Measurements from ENCODE around the gene D2HGDH. TPM values are rescaled to one million over a fixed set of nuclear protein-coding genes. Genes with fewer than 3 reads are reported as not detected.
"Not testable (repeated sequence)": the region's sequence is repeated elsewhere in the genome, so short reads cannot be mapped to it uniquely, and the experiment has no call there.

The D2HGDH gene
- total RNA-seq, 4 donors from 2014 or later = 16.9 to 33.4 (median 23.6) TPM

DNA sequence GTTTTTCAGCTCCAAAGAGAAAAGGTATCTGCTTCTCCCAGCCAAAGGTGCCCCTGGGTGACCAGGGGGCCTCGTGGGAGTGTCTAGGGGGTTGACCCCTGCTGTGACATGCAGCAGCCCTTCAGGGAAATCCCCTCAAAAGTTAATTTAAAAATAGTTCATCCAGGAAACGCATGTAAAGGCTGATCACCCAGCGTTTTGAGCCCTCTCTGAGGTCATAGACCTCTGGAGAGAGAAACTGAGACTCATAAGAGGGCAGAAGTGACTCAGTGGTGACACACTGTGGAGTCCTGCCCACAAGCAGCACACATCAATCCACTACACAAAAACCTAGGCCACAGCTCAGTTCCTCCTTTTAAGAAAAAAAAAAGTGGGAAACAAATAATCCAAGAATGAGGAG, 54.1 kb downstream of the D2HGDH start:
- intact Hi-C loops (cut with DNase I) = no loop called here
- H3K27me3 ChIP-seq = no peaks in the 10 kb centered on the region
- whole genome bisulfite sequencing, 2 donors = 24 to 56% methylated on average over 2 to 3 of the region's 3 CpGs
- no peak overlapping the region for H3K4me3 ChIP-seq
- TF ChIP-seq POLR2A (IDR thresholded peaks at IDR 0.05) = no peak
- TF ChIP-seq, protein P1, sequence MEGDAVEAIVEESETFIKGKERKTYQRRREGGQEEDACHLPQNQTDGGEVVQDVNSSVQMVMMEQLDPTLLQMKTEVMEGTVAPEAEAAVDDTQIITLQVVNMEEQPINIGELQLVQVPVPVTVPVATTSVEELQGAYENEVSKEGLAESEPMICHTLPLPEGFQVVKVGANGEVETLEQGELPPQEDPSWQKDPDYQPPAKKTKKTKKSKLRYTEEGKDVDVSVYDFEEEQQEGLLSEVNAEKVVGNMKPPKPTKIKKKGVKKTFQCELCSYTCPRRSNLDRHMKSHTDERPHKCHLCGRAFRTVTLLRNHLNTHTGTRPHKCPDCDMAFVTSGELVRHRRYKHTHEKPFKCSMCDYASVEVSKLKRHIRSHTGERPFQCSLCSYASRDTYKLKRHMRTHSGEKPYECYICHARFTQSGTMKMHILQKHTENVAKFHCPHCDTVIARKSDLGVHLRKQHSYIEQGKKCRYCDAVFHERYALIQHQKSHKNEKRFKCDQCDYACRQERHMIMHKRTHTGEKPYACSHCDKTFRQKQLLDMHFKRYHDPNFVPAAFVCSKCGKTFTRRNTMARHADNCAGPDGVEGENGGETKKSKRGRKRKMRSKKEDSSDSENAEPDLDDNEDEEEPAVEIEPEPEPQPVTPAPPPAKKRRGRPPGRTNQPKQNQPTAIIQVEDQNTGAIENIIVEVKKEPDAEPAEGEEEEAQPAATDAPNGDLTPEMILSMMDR (IDR thresholded peaks at IDR 0.05) = no peak
- H3K36me3 ChIP-seq = no peaks in the 10 kb centered on the region
- H3K9me3 ChIP-seq = no peaks in the 10 kb centered on the region
- no peak overlapping the region for H3K27ac ChIP-seq
- DNase-seq = no peak
- H3K4me1 ChIP-seq = no peaks in the 10 kb centered on the region

DNA sequence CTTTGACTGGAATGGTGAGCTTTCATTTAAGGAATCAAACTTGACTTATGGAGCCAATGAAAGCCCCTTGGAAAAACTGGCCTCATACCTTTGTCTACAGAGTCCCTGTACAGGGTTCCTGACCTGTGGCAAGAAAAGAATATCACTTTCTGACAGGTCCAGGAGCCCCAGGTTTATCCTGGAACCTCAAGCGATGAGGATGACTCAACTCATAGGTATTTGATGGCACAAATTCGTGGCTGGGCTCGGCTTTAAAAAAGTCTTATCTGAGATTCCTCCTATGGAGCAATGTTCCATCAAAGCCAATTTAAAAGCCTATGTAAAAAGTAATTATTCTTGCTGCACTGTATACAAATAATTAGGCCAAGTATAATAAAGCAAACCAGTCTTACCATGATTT, 57.0 kb downstream of the D2HGDH start:
- H3K36me3 ChIP-seq; H3K4me1 ChIP-seq; H3K27me3 ChIP-seq; H3K27ac ChIP-seq; intact Hi-C loops (cut with DNase I); H3K4me3 ChIP-seq; H3K9me3 ChIP-seq; DNase-seq: not testable (repeated sequence)
- WGBS, 2 donors = 23 to 51% methylated on average over 3 of the region's 3 CpGs

DNA sequence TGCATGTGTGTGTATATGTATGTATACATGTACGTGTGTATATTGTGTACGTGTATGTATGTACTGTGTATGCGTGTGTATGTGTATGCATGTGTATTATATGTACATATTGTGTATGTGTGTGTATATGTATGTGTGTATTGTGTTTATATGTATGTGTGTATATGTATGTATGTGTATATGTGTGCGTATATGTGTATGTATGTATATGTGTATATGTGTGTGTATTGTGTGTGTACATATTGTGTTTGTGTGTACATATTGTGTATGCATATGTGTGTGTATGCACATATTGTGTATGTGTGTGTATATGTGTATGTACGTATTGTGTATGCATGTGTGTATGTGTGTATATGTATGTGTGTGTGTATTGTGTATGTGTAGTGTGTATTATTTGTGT, 59.0 kb downstream of the D2HGDH start:
- TF ChIP-seq POLR2A (IDR thresholded peaks at IDR 0.05) = no peak
- TF ChIP-seq, protein P1 (IDR thresholded peaks at IDR 0.05) = no peak
- Histone ChIP-seq H3K4me3 (no peak overlapping the region), H3K27ac (no peak overlapping the region), H3K36me3 (no peaks in the 10 kb centered on the region), H3K9me3 (no peaks in the 10 kb centered on the region), H3K4me1 (no peaks in the 10 kb centered on the region), H3K27me3 (peaks cover 0 to 8% (median 0%) of the 10 kb centered on the region in 4 donors)
- no peak for DNase-seq
- intact Hi-C loops (cut with DNase I) = no loop called here
- WGBS, 2 donors = 93 to 95% methylated on average over 5 of the region's 5 CpGs

DNA sequence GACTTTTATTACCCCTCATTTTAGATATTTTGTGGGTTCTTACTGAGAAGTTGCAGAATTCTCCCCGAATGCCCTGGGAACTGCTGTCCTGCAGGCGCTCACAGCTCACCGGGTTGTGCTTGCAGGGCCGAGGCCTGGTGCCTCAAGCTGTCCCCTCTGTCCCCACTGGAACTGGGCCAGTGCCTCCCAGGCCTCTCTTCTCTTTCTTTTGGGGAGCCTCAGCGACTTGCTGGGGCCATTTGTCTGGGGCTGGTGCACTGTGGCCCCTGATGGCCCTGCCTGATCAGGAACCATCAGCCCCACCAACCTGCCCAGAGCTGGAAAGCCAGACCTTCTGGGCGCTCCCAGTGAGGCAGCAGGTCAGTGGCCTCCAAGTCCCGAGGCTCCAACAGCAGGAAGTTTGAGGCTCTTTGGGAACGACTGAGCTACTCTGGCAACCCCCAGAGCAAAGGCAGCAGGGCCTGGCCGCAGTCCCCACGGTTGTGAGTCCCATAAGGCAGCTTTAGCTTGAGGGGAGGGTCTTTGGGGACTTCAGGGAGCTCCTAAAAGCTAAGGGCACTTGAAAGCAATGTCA, 59.9 kb downstream of the D2HGDH start:
- intact Hi-C loops (cut with DNase I) = no loop called here
- TF ChIP-seq POLR2A (IDR thresholded peaks at IDR 0.05) = no peak
- TF ChIP-seq, protein P1 (IDR thresholded peaks at IDR 0.05) = no peak
- no peaks in the 10 kb centered on the region for H3K9me3 ChIP-seq
- no peaks in the 10 kb centered on the region for H3K4me1 ChIP-seq
- H3K27me3 ChIP-seq = peaks cover 0 to 8% (median 0%) of the 10 kb centered on the region in 4 donors
- no peak overlapping the region for H3K4me3 ChIP-seq
- WGBS, 2 donors = 50 to 91% methylated on average over 1 to 5 of the region's 10 CpGs
- no peak overlapping the region for H3K27ac ChIP-seq
- H3K36me3 ChIP-seq = no peaks in the 10 kb centered on the region
- no peak for DNase-seq

DNA sequence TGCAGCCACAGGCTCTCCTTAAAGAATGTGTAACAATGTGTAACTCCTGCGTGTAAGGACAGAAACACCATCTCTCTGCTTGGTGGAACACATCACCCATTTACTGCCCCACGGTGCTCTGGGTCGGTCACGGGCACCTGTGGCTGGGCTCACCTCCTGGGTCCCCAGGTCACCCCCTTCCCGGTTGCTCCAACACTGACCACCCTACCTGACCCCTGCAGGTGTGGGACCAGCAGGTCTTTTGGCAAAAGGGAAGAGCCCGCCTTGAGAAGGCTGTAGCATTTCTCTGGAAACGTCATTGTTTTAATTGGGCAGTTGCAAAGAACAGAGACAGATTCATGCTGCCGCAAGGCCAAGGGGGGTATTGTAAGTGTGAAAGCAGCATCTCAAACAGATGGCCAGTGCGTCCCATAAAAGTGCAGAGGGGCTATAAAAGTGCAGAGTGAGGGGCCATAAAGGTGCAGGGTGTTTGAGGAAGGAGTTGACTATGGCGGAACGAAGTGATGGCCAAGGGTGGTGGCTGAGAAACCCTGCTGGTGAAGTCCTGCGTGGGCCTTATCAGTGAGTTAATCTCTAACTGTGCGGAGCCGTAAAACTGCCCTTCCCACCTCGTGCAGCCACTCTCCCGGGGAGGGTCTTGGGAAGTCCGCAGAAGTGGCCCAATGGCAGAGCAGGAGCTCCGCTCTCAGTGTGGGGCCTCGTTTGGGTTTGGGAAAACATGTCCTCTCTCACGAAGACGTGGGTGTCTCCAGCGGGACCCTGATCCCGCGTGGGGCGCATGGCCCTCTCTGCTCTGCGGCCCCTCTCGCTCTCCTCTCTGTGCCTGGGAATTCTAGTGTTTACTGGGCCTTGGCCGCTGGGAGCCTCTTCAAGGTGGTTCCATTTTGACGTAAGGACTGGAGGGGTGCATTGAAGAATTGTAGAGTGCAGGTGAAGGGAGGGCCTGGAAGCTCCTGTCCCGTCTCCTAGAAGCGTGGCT, 60.9 kb downstream of the D2HGDH start:
- TF ChIP-seq, protein P1 (IDR thresholded peaks at IDR 0.05) = no peak
- no peak for TF ChIP-seq POLR2A (IDR thresholded peaks at IDR 0.05)
- H3K27ac ChIP-seq = no peak overlapping the region
- no peaks in the 10 kb centered on the region for H3K36me3 ChIP-seq
- H3K4me1 ChIP-seq = no peaks in the 10 kb centered on the region
- WGBS, 2 donors = 80 to 83% methylated on average over 16 to 30 of the region's 31 CpGs
- H3K27me3 ChIP-seq = peaks cover 0 to 13% (median 0%) of the 10 kb centered on the region in 4 donors
- no peak for DNase-seq
- H3K4me3 ChIP-seq = no peak overlapping the region
- no peaks in the 10 kb centered on the region for H3K9me3 ChIP-seq
- intact Hi-C loops (cut with DNase I) = no loop called here
